Fibroblast of lung (primary cell): Measurements from ENCODE around the gene TTI1.

Experiments
- EZH2 ChIP-seq: IDR thresholded peaks from 2 replicates; pipeline ENCODE4 v1.5.1; 2012; ENCODE audit warnings: low read length, control low read depth, mild to moderate bottlenecking; ENCODE audit errors: missing control alignments
- TF ChIP-seq, protein P1 (sequence below), 2 donors: IDR thresholded peaks in 1 of 2; conservative IDR thresholded peaks in 1 of 2; 1 replicate in 1 of 2; 2 replicates in 1 of 2; pipeline ENCODE4 v1.5.1; 2011 to 2012; ENCODE audit warnings: low read length in 2 of 2, control low read depth in 1 of 2, inconsistent platforms in 1 of 2, low read depth in 1 of 2, mild to moderate bottlenecking in 1 of 2

DNA sequence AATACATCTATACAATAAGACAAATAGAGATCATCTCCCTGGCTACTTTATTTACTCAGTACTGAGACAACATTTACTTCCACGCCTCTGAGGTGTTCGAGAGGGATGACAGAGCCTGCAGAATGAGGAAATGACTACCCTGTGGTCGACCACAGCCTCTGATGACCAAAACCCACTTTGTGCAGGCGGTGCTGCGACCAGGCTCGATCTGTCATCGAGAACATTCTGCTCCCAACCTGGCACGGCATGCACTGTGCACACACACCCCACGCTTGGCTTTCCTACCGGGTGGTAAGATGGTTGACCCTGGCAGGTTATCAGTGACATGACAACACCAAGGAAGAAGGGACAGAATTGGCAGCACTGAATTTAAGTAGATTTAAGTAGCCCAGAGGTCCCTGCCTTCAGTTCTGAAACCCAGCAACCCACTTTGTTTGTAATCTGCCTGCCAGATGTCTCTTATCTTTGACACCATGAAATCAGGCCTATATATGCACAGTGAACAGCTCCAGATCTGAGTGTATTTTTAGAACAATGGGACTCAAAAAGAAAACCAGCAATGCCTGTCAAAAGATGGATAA lies 42.6 kb downstream of the TTI1 start:
- TF ChIP-seq, protein P1, sequence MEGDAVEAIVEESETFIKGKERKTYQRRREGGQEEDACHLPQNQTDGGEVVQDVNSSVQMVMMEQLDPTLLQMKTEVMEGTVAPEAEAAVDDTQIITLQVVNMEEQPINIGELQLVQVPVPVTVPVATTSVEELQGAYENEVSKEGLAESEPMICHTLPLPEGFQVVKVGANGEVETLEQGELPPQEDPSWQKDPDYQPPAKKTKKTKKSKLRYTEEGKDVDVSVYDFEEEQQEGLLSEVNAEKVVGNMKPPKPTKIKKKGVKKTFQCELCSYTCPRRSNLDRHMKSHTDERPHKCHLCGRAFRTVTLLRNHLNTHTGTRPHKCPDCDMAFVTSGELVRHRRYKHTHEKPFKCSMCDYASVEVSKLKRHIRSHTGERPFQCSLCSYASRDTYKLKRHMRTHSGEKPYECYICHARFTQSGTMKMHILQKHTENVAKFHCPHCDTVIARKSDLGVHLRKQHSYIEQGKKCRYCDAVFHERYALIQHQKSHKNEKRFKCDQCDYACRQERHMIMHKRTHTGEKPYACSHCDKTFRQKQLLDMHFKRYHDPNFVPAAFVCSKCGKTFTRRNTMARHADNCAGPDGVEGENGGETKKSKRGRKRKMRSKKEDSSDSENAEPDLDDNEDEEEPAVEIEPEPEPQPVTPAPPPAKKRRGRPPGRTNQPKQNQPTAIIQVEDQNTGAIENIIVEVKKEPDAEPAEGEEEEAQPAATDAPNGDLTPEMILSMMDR (conservative IDR thresholded peaks at IDR 0.05 in 1 of 2, IDR thresholded peaks at IDR 0.05 in 1 of 2; ENCODE audit: low read depth in 1 of 2, low read length in 2 of 2): no peak
- TF ChIP-seq EZH2: no peak
